ENCODE measurements around the gene DOCK1.
A peak's percentile ranks its signal among the peaks of the same experiment; 100 is the strongest.

DOCK1 gene

GRCh38 chr10:127151541-127151940, 246.3 kb downstream of the DOCK1 start:
- no peaks in the 10 kb centered on the region for H3K27me3 ChIP-seq (ENCODE audit: insufficient read depth, poor library complexity, severe bottlenecking)
- ATAC-seq (ENCODE audit: low read depth) (peak; percentile 35; the same call in 2 of the 3 replicates), DNase-seq (ENCODE audit: low spot score) (no peak)
- no peak overlapping the region for H3K4me3 ChIP-seq (ENCODE audit: severe bottlenecking)
- H3K4me1 ChIP-seq (ENCODE audit: insufficient read depth, poor library complexity, severe bottlenecking) = peaks cover 45% of the 10 kb centered on the region
- no peak for TF ChIP-seq CTCF (IDR thresholded peaks at IDR 0.05; ENCODE audit: poor library complexity, severe bottlenecking)
- H3K27ac ChIP-seq (ENCODE audit: poor library complexity, severe bottlenecking) = peak overlapping the region; percentile 7
- no peaks in the 10 kb centered on the region for H3K9me3 ChIP-seq (ENCODE audit: severe bottlenecking)
- H3K36me3 ChIP-seq (ENCODE audit: low read depth) = 0 out of 2 replicates have a peak, but pooled peaks cover 6% of the 10 kb centered on the region

- Histone ChIP-seq H3K27ac (ENCODE audit: poor library complexity, severe bottlenecking) (peak overlapping the region; percentile 7), H3K27me3 (ENCODE audit: insufficient read depth, poor library complexity, severe bottlenecking) (no peaks in the 10 kb centered on the region), H3K9me3 (ENCODE audit: severe bottlenecking) (no peaks in the 10 kb centered on the region), H3K4me1 (ENCODE audit: insufficient read depth, poor library complexity, severe bottlenecking) (peaks cover 45% of the 10 kb centered on the region), H3K4me3 (ENCODE audit: severe bottlenecking) (no peak overlapping the region), H3K36me3 (ENCODE audit: low read depth) (0 out of 2 replicates have a peak, but pooled peaks cover 6% of the 10 kb centered on the region)
- TF ChIP-seq CTCF (IDR thresholded peaks at IDR 0.05; ENCODE audit: poor library complexity, severe bottlenecking) = no peak
- DNase-seq (ENCODE audit: low spot score) (no peak), ATAC-seq (ENCODE audit: low read depth) (peak; percentile 63)
Observed at GRCh38 chr10:127151981-127152699, 246.9 kb downstream of the DOCK1 start.

- H3K4me1 ChIP-seq (ENCODE audit: insufficient read depth, poor library complexity, severe bottlenecking) = peaks cover 42% of the 10 kb centered on the region
- ATAC-seq (ENCODE audit: low read depth) (no peak), DNase-seq (ENCODE audit: low spot score) (no peak)
- TF ChIP-seq CTCF (IDR thresholded peaks at IDR 0.05; ENCODE audit: poor library complexity, severe bottlenecking) = no peak
- no peak overlapping the region for H3K27ac ChIP-seq (ENCODE audit: poor library complexity, severe bottlenecking)
- no peaks in the 10 kb centered on the region for H3K9me3 ChIP-seq (ENCODE audit: severe bottlenecking)
- H3K4me3 ChIP-seq (ENCODE audit: severe bottlenecking) = no peak overlapping the region
- H3K27me3 ChIP-seq (ENCODE audit: insufficient read depth, poor library complexity, severe bottlenecking) = no peaks in the 10 kb centered on the region
- H3K36me3 ChIP-seq (ENCODE audit: low read depth) = 0 out of 2 replicates have a peak, but pooled peaks cover 6% of the 10 kb centered on the region
Observed at GRCh38 chr10:127153181-127153580, 248.0 kb downstream of the DOCK1 start.

- Histone ChIP-seq H3K4me1 (ENCODE audit: insufficient read depth, poor library complexity, severe bottlenecking) (peaks cover 24% of the 10 kb centered on the region), H3K36me3 (ENCODE audit: low read depth) (0 out of 2 replicates have a peak, but pooled peaks cover 6% of the 10 kb centered on the region), H3K9me3 (ENCODE audit: severe bottlenecking) (no peaks in the 10 kb centered on the region), H3K27me3 (ENCODE audit: insufficient read depth, poor library complexity, severe bottlenecking) (no peaks in the 10 kb centered on the region), H3K27ac (ENCODE audit: poor library complexity, severe bottlenecking) (no peak overlapping the region), H3K4me3 (ENCODE audit: severe bottlenecking) (no peak overlapping the region)
- TF ChIP-seq CTCF (IDR thresholded peaks at IDR 0.05; ENCODE audit: poor library complexity, severe bottlenecking) = no peak
- ATAC-seq (ENCODE audit: low read depth) (no peak), DNase-seq (ENCODE audit: low spot score) (no peak)
Observed at GRCh38 chr10:127154831-127155620, 249.8 kb downstream of the DOCK1 start.

Data from RWPE2 (cell line).